SK-N-SH (cell line): Measurements from ENCODE around the gene UPP1. TPM values are rescaled to one million over a fixed set of nuclear protein-coding genes. Genes with fewer than 3 reads are reported as not detected.
A peak's percentile ranks its signal among the peaks of the same experiment; 100 is the strongest.

ENCODE experiments used
- CTCF ChIA-PET: fragments of 300-600, 350-600 bp; formaldehyde crosslinking; extraction: SDS; loops from one replicate; lab custom pipeline; 2021; lab: Yijun Ruan, JAX
- POLR2A ChIA-PET: fragments of 350-600 bp; sonication (Branson Sonifier 250); formaldehyde crosslinking; extraction: SDS; loops from one replicate; lab custom pipeline; 2020; ENCODE audit warnings: antibody characterized with exemption, inconsistent platforms; lab: Yijun Ruan, JAX
- DNase-seq: peaks from one replicate; pipeline ENCODE4 v3.0.0; 2012
- H2AFZ ChIP-seq: fragments of 200-600 bp; sonication (generic); 2 replicates; pipeline ENCODE4 v1.8.1; 2016; ENCODE audit warnings: antibody characterized with exemption, mild to moderate bottlenecking, low read depth
- H3F3A ChIP-seq: fragments of 200-600 bp; sonication (generic); replicated peaks from 2 replicates; pipeline ENCODE3; 2016; ENCODE audit warnings: antibody characterized with exemption, mild to moderate bottlenecking; ENCODE audit not compliant: insufficient read depth
- H3K27ac ChIP-seq, 2 experiments: fragments of 200-500 bp in 1 of 2; fragments of 200-600 bp in 1 of 2; sonication (Bioruptor generic) in 1 of 2; sonication (generic), shearing (Covaris generic) in 1 of 2; 2 replicates each; pipeline versions ENCODE4 v1.5.1 to v1.6.1; 2014 to 2016; ENCODE audit warnings: low read depth in 2 of 2, inconsistent platforms in 1 of 2, low read length in 1 of 2, mild to moderate bottlenecking in 1 of 2, mixed read lengths in 1 of 2
- H3K27me3 ChIP-seq: fragments of 200-600 bp; sonication (generic), shearing (Covaris generic); 2 replicates; pipeline ENCODE4 v1.6.1; 2016; ENCODE audit warnings: mixed run types; ENCODE audit not compliant: insufficient read depth
- H3K36me3 ChIP-seq, 2 experiments: fragments of 200-500 bp in 1 of 2; fragments of 200-600 bp in 1 of 2; sonication (Bioruptor generic) in 1 of 2; sonication (generic) in 1 of 2; replicated peaks in 1 of 2; 2 replicates each; pipeline versions ENCODE3 to v1.5.1; 2014 to 2016; ENCODE audit warnings: low read length in 1 of 2, mild to moderate bottlenecking in 1 of 2; ENCODE audit not compliant: insufficient read depth in 2 of 2, control insufficient read depth in 1 of 2
- H3K4me1 ChIP-seq, 2 experiments: fragments of 200-500 bp in 1 of 2; fragments of 200-600 bp in 1 of 2; sonication (Bioruptor generic) in 1 of 2; sonication (generic), shearing (Covaris generic) in 1 of 2; 2 replicates each; pipeline versions ENCODE4 v1.5.1 to v1.6.1; 2014 to 2016; ENCODE audit warnings: low read depth in 1 of 2, low read length in 1 of 2, mixed run types in 1 of 2; ENCODE audit not compliant: insufficient read depth in 2 of 2, control insufficient read depth in 1 of 2
- H3K4me2 ChIP-seq: fragments of 200-600 bp; sonication (generic), shearing (Covaris generic); 2 replicates; pipeline ENCODE4 v1.6.1; 2017; ENCODE audit warnings: mixed run types
- H3K4me3 ChIP-seq, 2 experiments: fragments of 200-500 bp in 1 of 2; fragments of 200-600 bp in 1 of 2; sonication (Bioruptor generic) in 1 of 2; sonication (generic), shearing (Covaris generic) in 1 of 2; 2 replicates each; pipeline versions ENCODE4 v1.5.1 to v1.8.1; 2014 to 2016; ENCODE audit warnings: low read depth in 2 of 2, inconsistent platforms in 1 of 2, low read length in 1 of 2, mild to moderate bottlenecking in 1 of 2, mixed read lengths in 1 of 2, moderate library complexity in 1 of 2
- H3K79me2 ChIP-seq: fragments of 200-600 bp; sonication (generic); 2 replicates; pipeline ENCODE4 v1.8.1; 2017; ENCODE audit warnings: mild to moderate bottlenecking; ENCODE audit not compliant: insufficient read depth
- H3K9ac ChIP-seq: fragments of 200-600 bp; sonication (generic); 2 replicates; pipeline ENCODE4 v1.6.1; 2017; ENCODE audit warnings: mixed run types
- H3K9me2 ChIP-seq: fragments of 200-600 bp; sonication (generic); 2 replicates; pipeline ENCODE4 v1.6.1; 2017; ENCODE audit warnings: mixed run types
- H3K9me3 ChIP-seq: fragments of 200-600 bp; sonication (generic); 2 replicates; pipeline ENCODE4 v1.6.1; 2017; ENCODE audit warnings: mixed run types, mild to moderate bottlenecking, moderate library complexity
- H4K20me1 ChIP-seq: fragments of 200-600 bp; sonication (generic); 2 replicates; pipeline ENCODE4 v1.6.1; 2017; ENCODE audit warnings: mild to moderate bottlenecking, mixed run types; ENCODE audit not compliant: insufficient read depth
- CHD2 ChIP-seq: fragments of 150-350 bp; IDR thresholded peaks from 2 replicates; pipeline ENCODE4 v1.6.1; 2018; ENCODE audit warnings: low read length; ENCODE audit not compliant: partially characterized antibody
- ELF1 ChIP-seq: IDR thresholded peaks from 2 replicates; pipeline ENCODE4 v1.4.0; 2012
- EP300 ChIP-seq, 2 experiments: IDR thresholded peaks; 2 replicates each; pipeline versions ENCODE4 v1.4.0 to v1.6.1; 2012; ENCODE audit warnings: borderline replicate concordance in 1 of 2, low read depth in 1 of 2, low read length in 1 of 2
- EZH2phosphoT487 ChIP-seq: fragments of 200-600 bp; sonication (generic); IDR thresholded peaks from 2 replicates; pipeline ENCODE4 v1.6.1; 2017; ENCODE audit warnings: low read depth, mixed run types, mild to moderate bottlenecking, antibody characterized with exemption, moderate library complexity, borderline replicate concordance
- FOSL2 ChIP-seq: IDR thresholded peaks from 2 replicates; pipeline ENCODE4 v1.4.0; 2012; ENCODE audit warnings: low read depth, mild to moderate bottlenecking, moderate library complexity, borderline replicate concordance
- FOXJ3 ChIP-seq: sonication (generic); formaldehyde crosslinking; IDR thresholded peaks from 2 replicates; pipeline ENCODE4 v1.5.1; 2020; ENCODE audit warnings: mild to moderate bottlenecking, missing genetic modification reagents
- FOXM1 ChIP-seq: IDR thresholded peaks from 2 replicates; pipeline ENCODE4 v1.4.0; 2012; ENCODE audit warnings: low read depth, mild to moderate bottlenecking
- GABPA ChIP-seq: IDR thresholded peaks from 2 replicates; pipeline ENCODE4 v1.4.0; 2012; ENCODE audit warnings: low read depth, mild to moderate bottlenecking
- GATA2 ChIP-seq: sonication (generic); formaldehyde crosslinking; IDR thresholded peaks from 2 replicates; pipeline ENCODE4 v1.5.0; 2020; ENCODE audit warnings: mild to moderate bottlenecking, missing genetic modification reagents
- JUND ChIP-seq: IDR thresholded peaks from 2 replicates; pipeline ENCODE4 v1.4.0; 2012
- MEF2A ChIP-seq: IDR thresholded peaks from 2 replicates; pipeline ENCODE4 v1.4.0; 2012; ENCODE audit warnings: low read depth, borderline replicate concordance
- NRF1 ChIP-seq: IDR thresholded peaks from 2 replicates; pipeline ENCODE4 v1.6.1; 2012; ENCODE audit warnings: low read depth, mild to moderate bottlenecking, low read length
- POLR2AphosphoS5 ChIP-seq: IDR thresholded peaks from 2 replicates; pipeline ENCODE4 v1.6.1; 2012; ENCODE audit warnings: low read depth, low read length
- RAD21 ChIP-seq: IDR thresholded peaks from 2 replicates; pipeline ENCODE4 v1.6.1; 2012; ENCODE audit warnings: mild to moderate bottlenecking, low read length
- RCOR1 ChIP-seq: fragments of 150-350 bp; IDR thresholded peaks from 2 replicates; pipeline ENCODE4 v1.6.1; 2017; ENCODE audit warnings: antibody characterized with exemption, low read length
- RFX5 ChIP-seq: IDR thresholded peaks from 2 replicates; pipeline ENCODE4 v1.6.1; 2012; ENCODE audit warnings: mild to moderate bottlenecking, improper control_type of control experiment, low read length
- RXRA ChIP-seq: IDR thresholded peaks from 2 replicates; pipeline ENCODE4 v1.4.0; 2012; ENCODE audit warnings: low read depth, mild to moderate bottlenecking, borderline replicate concordance
- SIN3A ChIP-seq: IDR thresholded peaks from 2 replicates; pipeline ENCODE4 v1.6.1; 2012; ENCODE audit warnings: low read depth, mild to moderate bottlenecking, low read length, moderate library complexity, borderline replicate concordance
- SMC3 ChIP-seq: IDR thresholded peaks from 2 replicates; pipeline ENCODE4 v1.6.1; 2012; ENCODE audit warnings: low read depth, low read length, improper control_type of control experiment
- TAF1 ChIP-seq: IDR thresholded peaks from 2 replicates; pipeline ENCODE4 v1.6.1; 2012; ENCODE audit warnings: low read depth, mild to moderate bottlenecking, low read length, moderate library complexity, borderline replicate concordance
- TCF12 ChIP-seq: IDR thresholded peaks from 2 replicates; pipeline ENCODE4 v1.4.0; 2012
- YY1 ChIP-seq: IDR thresholded peaks from 2 replicates; pipeline ENCODE4 v1.4.0; 2012; ENCODE audit warnings: low read depth, mild to moderate bottlenecking
- WGBS: methylation state at CpG from one replicate; pipeline ENCODE4 v1.1.6; 2017; ENCODE audit warnings: low lambda C conversion rate; 5-methylcytosine and 5-hydroxymethylcytosine counted together
- polyA plus RNA-seq, 3 experiments: library from polyadenylated mRNA; depleted of rRNA; stranded (reverse); fragments of >200 nt; gene quantifications; 2 replicates each; pipeline ENCODE4 v1.2.3, GENCODE V29; 2012
- TF ChIP-seq, protein P1 (sequence below): IDR thresholded peaks from 2 replicates; pipeline ENCODE4; 2012
- TF ChIP-seq, protein P2 (sequence below): fragments of 200-600 bp; sonication (generic); IDR thresholded peaks from 2 replicates; pipeline ENCODE4 v1.6.1; 2017; ENCODE audit warnings: antibody characterized with exemption, mild to moderate bottlenecking, moderate library complexity
- TF ChIP-seq, protein P3 (sequence below): IDR thresholded peaks from 2 replicates; pipeline ENCODE4 v1.4.0; 2012; ENCODE audit warnings: low read depth

The UPP1 gene
- polyA plus RNA-seq, 1 of the 3 experiments (the other 2 are of a cell fraction) = 56.9 TPM

DNA sequence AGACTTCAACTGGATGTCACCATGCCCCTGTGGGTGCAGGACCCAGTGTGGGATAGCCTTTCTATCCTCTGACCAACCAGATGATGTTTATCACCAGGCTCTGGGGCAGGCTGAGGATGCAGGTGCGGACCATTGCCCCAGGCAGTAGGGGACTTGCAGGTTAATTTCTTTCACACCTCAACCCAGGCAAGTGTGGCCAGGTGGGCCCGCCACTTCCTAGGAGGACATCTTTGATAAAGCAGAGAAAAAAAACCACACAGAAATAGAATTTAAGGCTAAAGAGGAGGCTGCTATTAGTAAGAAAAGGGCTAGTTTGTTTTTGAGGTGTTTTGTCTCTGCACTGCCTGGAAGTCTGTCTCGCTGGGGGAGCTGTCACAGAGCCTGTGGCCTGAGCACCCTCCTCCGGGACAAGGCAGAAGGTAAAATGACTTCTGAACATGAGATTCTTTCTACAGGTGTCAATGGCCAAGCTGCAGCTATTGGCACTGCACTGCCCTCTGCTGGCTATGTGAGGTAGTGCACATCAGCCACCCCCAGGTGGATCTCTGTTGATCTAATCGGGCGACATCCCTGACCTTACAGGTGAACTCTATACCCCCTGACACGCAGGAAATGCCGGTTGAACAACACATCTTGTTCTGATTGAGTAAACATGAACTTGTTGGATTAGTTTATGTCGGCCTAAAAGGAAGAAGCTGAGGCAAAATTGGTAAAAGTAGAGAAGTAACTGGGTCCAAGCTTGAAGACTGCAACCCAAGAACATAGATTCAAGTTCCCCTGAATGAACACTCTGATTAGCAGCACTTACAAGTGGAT, 21.0 kb downstream of the UPP1 start:
- CTCF ChIA-PET = interaction anchor here (0.5 to 12.8 kb wide), 80 partner anchors 9 to 1605 kb away, joined by 3 to 185 read pairs (median 4); partner anchors contain the start of genes C7orf57, PKD1L1, SUN3 and UPP1
- H3K4me3 ChIP-seq = no peak overlapping the region; a peak in 1 of 4 replicates
- no peak overlapping the region for H3K27ac ChIP-seq
- TF ChIP-seq GABPA (no peak), FOXJ3 (CRISPR knock-in tag) (no peak), EP300 (IDR thresholded peaks at IDR 0.05; ENCODE audit: borderline replicate concordance in 1 of 2, low read depth in 1 of 2, low read length in 1 of 2) (no peak), FOXM1 (no peak), CHD2 (no peak), SMC3 (peak; percentile 97), NRF1 (peak; percentile 13; the same call in 1 of the 2 replicates), MEF2A (no peak), POLR2AphosphoS5 (no peak), TCF12 (no peak), GATA2 (no peak), FOSL2 (no peak), JUND (no peak), SIN3A (0 out of 2 replicates have a peak, but pooled peaks have one; percentile 69), TAF1 (no peak), ELF1 (no peak), YY1 (no peak), EZH2phosphoT487 (no peak), RAD21 (peak; percentile 95), RCOR1 (0 out of 2 replicates have a peak, but pooled peaks have one; percentile 15), RXRA (no peak), RFX5 (no peak)
- TF ChIP-seq, protein P1, sequence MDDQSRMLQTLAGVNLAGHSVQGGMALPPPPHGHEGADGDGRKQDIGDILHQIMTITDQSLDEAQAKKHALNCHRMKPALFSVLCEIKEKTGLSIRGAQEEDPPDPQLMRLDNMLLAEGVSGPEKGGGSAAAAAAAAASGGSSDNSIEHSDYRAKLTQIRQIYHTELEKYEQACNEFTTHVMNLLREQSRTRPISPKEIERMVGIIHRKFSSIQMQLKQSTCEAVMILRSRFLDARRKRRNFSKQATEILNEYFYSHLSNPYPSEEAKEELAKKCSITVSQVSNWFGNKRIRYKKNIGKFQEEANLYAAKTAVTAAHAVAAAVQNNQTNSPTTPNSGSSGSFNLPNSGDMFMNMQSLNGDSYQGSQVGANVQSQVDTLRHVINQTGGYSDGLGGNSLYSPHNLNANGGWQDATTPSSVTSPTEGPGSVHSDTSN = 0 out of 2 replicates have a peak, but pooled peaks have one; percentile 9
- TF ChIP-seq, protein P2, sequence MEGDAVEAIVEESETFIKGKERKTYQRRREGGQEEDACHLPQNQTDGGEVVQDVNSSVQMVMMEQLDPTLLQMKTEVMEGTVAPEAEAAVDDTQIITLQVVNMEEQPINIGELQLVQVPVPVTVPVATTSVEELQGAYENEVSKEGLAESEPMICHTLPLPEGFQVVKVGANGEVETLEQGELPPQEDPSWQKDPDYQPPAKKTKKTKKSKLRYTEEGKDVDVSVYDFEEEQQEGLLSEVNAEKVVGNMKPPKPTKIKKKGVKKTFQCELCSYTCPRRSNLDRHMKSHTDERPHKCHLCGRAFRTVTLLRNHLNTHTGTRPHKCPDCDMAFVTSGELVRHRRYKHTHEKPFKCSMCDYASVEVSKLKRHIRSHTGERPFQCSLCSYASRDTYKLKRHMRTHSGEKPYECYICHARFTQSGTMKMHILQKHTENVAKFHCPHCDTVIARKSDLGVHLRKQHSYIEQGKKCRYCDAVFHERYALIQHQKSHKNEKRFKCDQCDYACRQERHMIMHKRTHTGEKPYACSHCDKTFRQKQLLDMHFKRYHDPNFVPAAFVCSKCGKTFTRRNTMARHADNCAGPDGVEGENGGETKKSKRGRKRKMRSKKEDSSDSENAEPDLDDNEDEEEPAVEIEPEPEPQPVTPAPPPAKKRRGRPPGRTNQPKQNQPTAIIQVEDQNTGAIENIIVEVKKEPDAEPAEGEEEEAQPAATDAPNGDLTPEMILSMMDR = peak; percentile 100
- TF ChIP-seq, protein P3, sequence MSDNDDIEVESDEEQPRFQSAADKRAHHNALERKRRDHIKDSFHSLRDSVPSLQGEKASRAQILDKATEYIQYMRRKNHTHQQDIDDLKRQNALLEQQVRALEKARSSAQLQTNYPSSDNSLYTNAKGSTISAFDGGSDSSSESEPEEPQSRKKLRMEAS = no peak
- TF ChIP-seq, all 33 proteins: peak for 7
- Histone ChIP-seq H3K9me3 (no peaks in the 10 kb centered on the region), H2AFZ (no peak overlapping the region), H3K9me2 (no peaks in the 10 kb centered on the region), H3K79me2 (no peaks in the 10 kb centered on the region), H3F3A (no peaks in the 10 kb centered on the region), H3K4me2 (no peak overlapping the region), H4K20me1 (no peaks in the 10 kb centered on the region), H3K4me1 (peaks cover 0 to 4% of the 10 kb centered on the region in 2 experiments; a peak in 1 of 4 replicates), H3K27me3 (no peaks in the 10 kb centered on the region), H3K36me3 (peaks cover 14 to 32% of the 10 kb centered on the region in 2 experiments), H3K9ac (no peak overlapping the region)
- DNase-seq = peak; percentile 85
- WGBS = 19% methylated on average over 9 of the region's 9 CpGs
- POLR2A ChIA-PET = no interaction called here
